GM19193 (cell line): ENCODE results near the gene TRAF1.

Source experiments
- POLR2A ChIP-seq: IDR thresholded peaks from 4 replicates; pipeline ENCODE4 v1.6.1; 2011; ENCODE audit not compliant: insufficient read depth, insufficient read length; ENCODE audit errors: extremely low read depth

The TRAF1 gene

DNA sequence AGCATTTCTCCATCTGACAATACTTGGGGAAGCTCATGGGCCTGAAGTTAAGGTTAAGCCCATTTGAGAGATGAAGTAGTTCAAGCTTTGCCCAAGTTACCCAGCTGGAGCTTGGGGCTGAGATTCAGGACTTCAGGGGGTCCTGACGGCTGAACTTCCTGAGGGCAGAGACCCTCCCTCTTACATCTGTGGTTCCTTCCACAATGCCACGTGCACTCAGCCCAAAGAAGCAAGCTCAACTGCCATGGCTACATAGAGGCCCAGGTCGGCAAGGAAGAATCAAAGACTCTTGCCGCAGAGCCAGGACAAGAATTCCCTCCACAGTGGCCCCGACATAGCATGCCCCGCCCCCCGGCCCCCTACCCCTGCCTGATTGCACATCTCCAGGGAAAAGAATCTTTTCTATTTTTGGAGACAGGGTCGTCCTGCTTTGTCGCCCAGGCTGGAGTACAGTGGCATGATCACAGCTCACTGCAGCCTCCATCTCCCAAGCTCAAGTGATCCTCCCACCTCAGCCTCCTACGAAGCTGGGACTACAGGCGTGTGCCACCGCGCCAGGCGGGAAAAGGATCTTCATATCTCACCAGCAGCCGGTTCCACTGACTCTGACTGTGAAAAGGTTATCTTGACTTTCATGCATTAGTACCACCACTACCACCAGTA is 58.8 kb downstream of the TRAF1 start:
- no peak for TF ChIP-seq POLR2A

DNA sequence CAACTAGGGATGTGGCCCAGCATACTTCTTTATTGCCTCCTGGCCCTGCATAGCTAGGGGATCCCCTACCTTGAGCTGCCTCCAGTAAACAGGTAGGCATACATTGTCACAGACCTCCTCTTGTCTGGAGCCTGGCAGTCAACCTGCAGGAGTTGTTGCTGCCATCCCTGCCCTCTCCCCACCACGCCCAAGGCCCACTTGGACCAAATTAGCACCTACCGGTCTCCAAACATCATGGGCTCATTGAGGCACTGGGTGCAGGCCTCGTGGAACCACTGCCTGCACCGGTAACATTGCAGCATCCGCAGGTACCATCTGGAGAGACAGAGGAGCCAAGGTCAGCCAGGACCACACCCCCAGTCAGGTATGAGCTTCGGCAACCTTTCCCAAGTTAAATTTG is 59.9 kb downstream of the TRAF1 start:
- TF ChIP-seq POLR2A: no peak

DNA sequence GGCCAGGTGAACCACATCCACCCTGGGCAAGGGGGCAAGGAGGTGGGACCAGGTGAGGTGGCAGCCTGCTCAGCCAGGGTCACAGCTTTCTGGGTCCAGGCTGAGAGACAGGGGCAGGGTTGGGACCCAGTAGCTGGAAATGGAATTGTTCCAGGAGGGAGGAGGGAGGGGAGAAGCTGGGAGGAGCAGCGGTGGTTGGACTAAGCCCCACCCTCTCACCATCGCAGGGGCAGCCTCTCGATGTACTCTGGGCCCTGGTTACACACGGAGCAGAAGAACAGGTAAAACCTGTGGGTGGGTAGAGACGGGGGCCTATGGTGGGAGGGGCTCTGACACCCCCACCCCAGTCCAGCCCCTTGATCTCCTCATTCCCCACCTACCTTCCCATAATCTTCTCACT is 60.8 kb downstream of the TRAF1 start:
- TF ChIP-seq POLR2A: no peak

DNA sequence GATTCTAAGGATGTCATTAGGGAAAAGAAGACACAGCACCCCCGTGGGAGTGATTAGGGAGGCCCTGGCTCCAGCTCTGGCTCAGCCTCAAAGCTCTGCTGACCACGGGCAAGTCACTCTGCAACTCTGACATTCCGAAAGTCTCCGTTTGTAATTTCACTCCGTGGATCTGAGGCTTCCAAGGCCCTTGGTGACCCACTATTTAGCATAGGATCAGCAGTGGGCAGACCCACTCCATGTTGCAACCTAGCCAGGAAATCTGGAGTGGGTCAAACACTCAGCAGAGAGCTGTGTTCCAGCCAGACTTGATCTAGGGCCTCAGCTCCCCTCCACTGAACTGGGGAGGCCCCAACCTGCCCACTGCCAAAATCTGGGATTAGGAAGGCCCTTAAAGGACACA is 61.4 kb downstream of the TRAF1 start:
- no peak for TF ChIP-seq POLR2A

DNA sequence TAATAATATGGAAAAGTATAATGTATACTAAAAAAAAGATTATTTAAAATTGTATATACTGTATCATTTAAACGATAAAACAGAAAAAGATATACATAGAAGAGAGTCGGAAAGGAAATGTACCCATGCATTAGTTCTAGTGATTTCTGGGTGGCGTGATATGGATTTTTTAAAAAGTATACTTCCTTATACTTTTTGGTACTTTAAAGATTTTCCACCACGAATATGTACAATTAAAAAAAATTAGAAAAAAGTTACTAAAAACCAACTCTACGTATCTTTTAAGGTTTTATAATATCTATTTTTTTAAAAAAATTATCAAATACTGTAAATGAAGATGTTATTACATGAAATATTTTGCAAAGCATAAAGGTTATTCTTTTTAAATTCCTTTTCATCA is 61.9 kb downstream of the TRAF1 start:
- no peak for TF ChIP-seq POLR2A

DNA sequence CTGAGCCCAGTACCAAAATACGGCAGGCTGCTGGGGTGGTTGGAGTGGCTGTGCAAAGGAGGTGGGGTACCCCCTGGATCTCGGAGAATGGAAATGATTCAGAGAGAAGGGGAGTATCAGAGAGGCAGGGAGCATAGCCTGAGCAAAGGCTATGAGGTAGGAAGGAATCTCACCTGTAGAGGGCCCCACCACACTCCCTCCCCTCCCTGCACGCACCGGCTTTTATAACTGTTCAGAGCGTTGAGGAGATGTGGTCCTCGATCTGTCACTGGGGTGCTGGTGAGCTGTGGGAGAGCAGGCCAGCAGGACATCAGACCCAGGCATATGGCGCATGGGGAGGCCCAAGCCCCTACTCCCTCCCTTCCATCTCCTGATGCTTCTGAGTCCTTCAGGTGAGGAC is 62.8 kb downstream of the TRAF1 start:
- TF ChIP-seq POLR2A: no peak

DNA sequence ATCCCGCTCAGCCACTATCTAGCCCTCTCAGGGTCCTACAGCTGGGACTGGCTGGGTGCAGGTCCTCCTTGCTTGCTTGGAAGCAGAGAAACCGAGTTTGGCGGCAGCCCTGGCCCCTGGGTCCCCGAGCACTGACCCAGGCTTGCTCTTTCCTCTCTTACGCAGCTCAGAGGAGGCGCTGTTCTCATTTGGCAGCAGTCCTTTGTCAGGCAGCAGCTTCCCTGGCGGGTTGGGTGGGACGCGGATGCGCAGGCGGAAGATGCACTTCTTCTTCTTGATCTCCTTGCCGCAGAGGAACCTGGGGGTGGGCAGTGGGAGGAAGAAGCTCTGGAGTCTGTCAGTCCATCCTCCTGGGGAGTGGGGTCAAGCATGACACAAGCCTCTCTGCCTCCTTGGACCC is 64.1 kb downstream of the TRAF1 start:
- no peak for TF ChIP-seq POLR2A

DNA sequence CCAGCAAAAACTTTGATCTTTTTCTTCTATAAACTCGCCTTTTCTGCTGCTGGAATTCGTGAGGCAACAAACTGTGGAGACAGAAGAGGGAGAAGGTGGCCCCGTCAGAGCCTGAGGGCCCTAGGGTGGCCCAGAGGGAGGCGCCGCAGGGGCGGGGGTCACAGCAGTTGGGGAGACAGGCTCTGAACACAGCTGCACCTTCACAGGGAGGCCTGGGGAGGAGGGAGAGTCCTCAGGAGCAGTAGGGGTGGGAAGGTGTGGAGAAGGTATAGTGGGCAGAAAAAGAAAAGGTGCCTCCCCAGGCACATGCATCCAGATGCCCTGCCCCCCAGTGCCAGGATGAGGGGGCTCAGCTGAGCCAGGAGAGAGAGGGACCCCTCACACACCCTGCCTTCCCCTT is 64.7 kb downstream of the TRAF1 start:
- TF ChIP-seq POLR2A: no peak

DNA sequence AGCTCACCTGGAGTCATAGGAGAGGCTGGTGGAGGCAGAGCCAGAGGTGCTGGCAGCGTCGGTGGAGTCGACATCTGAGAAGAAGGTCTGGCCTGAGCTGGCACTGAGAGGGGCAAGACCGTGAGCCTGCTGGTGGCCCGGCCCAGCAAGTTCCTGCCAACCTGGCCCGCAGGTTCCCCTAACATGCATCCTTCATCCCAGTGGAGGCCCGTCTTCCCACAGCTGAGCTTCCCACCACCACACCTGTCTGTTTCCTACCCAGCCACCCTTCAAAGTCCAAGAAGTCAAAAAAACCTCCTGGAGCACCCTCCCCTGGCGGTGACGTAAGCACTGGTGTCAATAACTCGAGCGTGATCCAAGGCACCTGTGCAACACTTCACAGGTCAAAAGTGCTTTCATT is 66.5 kb downstream of the TRAF1 start:
- TF ChIP-seq POLR2A: no peak

DNA sequence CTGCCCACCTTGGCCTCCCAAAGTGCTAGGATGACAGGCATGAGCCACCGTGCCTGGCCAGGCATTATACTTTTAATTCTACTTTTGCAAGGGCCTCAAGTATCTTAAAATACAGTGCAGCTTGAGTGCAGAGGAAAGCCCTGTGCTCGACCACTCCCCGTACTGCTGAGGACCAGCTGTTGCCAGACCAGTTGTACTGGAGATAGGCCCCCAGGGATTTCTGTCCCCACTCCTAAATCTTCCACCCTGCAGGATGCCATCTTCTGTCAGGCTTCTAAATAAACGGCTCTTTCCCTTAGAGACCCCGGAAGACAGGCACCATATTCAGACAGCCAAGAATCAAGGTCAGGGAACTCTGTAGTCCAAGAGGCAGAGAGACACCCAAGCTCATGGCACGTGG is 67.2 kb downstream of the TRAF1 start:
- TF ChIP-seq POLR2A: no peak

DNA sequence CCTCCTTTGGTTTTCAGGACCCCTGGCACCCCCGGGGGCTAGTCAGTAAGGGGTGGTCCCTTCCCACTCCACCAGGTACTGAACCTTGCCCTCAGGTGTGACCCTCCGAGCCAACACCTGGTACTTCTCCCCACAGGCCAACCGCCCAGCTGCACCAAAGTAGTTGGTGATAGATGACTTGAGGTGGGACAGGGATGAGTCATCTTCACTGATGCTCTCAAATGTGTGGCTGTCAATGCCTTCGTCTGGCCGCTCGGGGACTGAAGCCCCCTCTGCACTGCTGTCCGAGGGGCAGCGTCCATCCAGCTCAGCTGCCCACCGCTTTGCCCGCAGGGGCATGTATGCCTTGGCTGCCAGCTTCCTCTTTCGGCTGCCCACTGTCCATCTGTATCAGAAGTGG is 68.7 kb downstream of the TRAF1 start:
- no peak for TF ChIP-seq POLR2A

DNA sequence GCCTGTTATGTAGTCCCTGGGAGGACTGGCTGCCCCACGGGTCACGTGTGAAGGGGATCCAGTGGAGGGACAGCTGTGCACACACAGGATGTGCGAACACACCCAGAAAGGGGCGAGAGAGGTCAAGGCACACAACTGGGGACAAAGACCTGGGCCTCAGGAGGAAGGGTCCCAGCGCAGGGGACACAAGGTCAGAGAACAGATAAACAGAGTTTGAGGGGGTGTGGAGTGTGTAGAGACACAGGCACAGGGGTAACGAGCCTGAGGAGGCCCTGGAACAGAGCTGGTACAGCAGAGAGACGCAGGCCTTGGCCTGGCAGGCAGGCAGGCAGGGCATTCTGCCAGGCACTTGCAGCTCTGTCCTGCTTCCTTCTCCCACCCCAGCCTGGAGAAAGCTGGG is 69.1 kb downstream of the TRAF1 start:
- TF ChIP-seq POLR2A: no peak

DNA sequence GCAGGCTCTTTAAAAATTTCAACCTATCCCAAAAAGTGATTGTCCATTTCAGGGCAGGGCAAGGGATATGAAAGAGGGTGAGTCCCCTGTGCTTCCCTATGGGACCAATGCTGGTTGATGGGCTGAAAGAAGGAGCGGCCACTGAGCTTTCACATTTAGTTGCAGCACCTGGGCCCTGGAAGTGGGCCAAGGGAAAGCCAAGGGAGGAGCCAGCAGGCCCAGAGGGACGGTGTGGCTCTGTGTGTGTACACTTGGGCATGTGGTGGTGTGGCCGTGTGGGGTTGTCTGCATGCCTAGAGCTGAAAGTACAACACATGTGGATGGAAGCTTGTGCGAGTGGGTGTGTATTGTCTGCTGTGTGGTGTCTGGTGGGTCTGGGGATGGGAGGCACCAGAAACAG is 69.9 kb downstream of the TRAF1 start:
- no peak for TF ChIP-seq POLR2A

DNA sequence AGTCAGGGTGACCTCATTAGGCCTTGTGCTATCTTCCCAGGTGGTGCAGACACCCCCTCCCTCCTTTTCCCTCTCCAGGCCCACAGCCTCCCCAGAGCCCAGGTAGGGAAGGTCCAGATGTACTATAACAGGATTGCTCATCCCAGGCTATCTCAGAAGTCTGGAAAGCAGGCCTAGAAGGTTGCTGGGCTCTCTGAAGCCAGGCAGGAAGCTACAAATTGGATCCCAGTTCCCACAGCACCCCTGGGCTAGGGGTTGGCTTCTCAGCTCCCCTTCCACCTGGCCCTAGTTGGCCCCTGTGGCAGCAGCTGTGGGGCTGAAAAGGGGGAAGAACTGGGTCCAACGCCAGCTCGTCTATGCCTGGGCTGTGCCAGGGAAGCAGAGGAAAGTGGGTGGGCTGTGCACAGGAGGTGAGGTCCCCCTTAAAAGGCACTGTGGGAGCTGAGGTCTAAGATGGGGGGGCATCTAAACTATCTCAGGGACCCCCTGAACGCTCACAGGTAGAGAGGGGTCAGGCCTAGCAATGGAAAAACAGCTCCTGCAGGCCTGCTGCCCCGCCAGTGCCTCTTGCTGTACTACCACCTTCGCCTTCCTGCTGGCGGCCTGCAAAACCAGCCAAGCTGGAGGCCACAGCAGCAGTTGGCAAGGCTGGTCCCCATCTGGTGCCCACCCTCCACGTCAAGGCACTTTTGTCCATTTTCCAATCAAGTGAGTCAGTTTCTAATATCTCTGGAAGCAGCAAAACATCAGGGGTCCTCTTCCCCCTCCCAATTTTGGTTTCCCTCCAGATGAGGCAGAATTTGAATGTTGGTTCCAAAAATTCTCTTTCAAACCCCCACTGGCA is 70.5 kb downstream of the TRAF1 start:
- TF ChIP-seq POLR2A: peak; percentile 9

DNA sequence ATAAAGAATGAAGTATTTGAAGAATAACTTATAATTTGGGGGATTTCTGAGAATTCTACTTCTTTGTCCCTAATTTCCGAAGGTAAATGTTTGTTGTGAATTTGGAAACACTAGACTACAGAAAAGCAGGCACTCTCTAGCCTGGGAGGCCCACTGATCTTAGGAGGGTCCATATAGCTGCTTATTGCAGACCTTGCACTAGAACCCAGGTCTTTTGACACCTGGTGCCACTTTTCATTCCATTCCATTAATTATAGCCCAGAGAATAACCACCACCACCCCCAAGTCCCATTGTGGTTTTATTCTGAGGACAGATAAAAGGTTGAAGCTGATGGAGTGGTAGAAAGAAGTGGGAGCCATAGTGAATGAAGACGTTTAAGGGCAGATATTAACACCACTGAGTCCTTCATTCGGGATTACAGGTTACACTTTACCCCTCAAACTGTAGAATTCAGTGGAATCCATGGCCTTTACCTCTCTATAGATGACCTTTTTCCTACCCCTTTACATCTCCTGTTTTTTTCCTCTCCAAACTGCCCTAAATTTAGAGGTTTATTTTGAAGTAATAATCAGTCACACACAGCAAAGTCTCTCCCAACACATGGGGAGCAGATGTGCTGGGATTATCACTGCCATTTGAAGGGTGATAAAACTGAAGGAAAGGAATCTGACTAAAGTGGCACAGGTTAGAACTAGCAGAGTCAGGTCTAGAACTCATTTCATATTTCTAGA is 71.8 kb downstream of the TRAF1 start:
- TF ChIP-seq POLR2A: no peak

DNA sequence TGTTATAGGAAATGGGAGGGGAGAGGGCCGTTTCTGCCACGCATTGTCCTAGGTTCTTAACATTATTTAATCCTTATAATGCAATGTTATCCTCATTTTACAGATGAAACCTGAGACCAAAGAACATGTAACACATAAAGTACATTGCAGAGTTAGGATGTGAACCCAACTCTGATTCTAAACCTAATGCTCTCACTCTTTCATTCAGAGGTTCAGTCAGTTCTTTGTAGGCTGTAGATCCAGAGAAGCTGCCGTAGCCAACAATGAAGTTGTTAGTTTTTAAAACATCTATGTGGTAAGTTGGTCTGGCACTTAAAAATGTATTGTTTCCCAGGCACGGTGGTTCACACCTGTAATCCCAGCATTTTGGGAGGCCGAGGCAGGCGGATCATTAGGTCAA is 73.4 kb downstream of the TRAF1 start:
- no peak for TF ChIP-seq POLR2A
